ELF-1 (cell line): ENCODE results near the gene SLC46A1.
A peak's percentile ranks its signal among the peaks of the same experiment; 100 is the strongest.
"Not testable (repeated sequence)": the region's sequence is repeated elsewhere in the genome, so short reads cannot be mapped to it uniquely, and the experiment has no call there.

Experiments used
- DNase-seq: peaks from one replicate; pipeline ENCODE4 v3.0.0-alpha.2; 2016; ENCODE audit warnings: low read depth, low spot score

The SLC46A1 gene

GRCh38 chr17:28405632-28406472, at the start of gene SLC46A1:
TSS of gene SLC46A1 (minus strand) at chr17:28406212. CDS start at chr17:28406114, 98 bp downstream.
- peak; percentile 50 for DNase-seq

GRCh38 chr17:28449859-28450258, 43.8 kb upstream of the SLC46A1 start:
- no peak for DNase-seq

DNA sequence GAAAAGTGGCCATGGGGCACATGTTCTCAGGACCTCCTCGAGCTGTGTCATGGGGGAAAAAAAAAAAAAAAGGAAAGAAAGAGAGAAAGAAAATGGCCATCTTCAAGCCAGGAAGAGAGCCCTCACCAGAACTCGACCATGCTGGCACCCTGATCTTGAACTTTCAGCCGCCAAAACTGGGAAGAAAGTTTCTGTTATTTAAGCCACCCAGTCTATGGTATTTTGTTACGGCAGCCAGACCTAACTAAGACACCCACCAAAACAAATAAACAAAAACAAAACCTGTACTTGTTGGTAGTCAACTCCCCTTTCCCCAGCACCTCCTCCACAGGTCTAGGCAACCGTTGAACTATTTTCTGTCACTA, 41.4 kb upstream of the SLC46A1 start:
- DNase-seq, result no peak

GRCh38 chr17:28446716-28447395, 40.8 kb upstream of the SLC46A1 start:
- DNase-seq, result no peak

- no peak for DNase-seq
Measured at GRCh38 chr17:28443901-28444638, 38.1 kb upstream of the SLC46A1 start.

- not testable (repeated sequence) for DNase-seq
Measured at GRCh38 chr17:28434326-28434725, 28.3 kb upstream of the SLC46A1 start.

DNA sequence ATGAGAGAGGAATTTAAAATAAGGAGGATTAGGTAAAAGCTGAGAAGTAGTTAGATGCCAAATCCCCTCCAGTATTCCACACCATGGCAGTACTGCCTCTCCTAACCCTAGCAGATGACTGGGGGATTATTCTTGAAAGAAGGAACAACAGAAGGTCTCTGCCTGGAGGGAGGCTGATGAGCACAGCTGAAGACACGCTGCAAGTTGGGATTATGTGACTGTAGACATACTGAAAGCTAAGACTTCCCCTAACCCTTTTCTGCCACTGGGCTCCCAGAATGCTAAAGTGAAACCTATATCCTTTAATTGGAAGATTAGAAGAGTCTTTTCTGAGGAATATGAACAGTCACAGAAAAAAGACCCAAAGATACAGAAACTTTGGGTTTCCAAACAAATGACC, 27.7 kb upstream of the SLC46A1 start:
- DNase-seq, result no peak

DNA sequence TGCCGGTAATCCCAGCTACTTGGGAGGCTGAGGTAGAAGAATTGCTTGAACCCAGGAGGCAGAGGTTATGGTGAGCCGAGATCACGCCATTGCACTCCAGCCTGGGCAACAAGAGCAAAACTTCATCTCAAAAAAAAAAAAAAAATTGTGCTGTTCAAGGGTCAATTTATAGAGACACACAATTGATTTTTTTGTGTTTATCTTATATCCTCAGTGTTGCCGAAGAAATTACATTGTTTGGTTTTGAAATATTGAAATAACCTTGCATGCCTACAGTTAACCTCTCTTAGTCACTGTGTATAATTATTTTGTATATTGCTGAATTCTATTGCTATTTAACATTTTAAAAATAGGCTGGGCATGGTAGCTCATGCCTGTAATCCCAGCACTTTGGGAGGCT, 22.0 kb upstream of the SLC46A1 start:
- not testable (repeated sequence) for DNase-seq

DNA sequence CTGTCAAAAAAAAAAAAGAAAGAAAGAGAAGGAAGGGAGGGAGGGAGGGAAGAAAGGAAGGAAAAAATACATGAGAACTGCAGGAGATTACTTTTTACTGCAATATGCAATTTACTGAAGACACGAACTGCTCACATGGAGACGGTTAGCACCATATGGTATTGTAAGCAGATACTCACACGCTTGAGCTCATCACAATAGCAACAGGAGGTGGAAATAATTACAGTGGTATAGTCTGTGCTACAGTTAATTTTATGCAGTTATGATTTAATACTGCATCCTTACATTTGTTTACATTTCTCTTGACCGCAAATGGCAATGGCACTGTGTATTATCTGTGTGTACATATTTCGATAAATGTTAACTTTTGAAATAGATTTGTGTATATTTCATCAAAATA, 21.4 kb upstream of the SLC46A1 start:
- DNase-seq, result no peak

DNA sequence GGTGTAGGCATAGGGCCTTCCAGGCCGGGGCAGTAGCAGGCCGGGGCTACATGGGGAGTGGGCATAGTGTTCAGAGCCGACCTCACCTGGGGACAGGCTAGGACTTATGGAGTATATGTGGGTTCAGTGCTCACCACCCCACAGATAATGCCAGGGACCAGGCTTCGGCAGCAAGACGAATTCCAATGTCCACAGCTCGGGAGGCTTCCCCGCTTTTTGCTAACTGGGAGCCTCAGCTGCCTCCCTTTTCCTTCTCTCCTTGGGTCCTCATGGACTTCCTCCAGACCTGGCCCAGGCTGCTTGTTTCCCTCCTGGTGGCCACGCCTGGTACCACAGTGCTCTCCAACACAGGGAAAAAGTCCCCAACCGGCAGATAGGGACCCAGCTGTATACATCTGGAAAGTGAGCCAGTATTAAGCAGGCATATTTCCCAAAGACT, 20.1 kb upstream of the SLC46A1 start:
- peak; percentile 56 for DNase-seq

GRCh38 chr17:28425206-28425605, 19.2 kb upstream of the SLC46A1 start:
- no peak for DNase-seq

DNA sequence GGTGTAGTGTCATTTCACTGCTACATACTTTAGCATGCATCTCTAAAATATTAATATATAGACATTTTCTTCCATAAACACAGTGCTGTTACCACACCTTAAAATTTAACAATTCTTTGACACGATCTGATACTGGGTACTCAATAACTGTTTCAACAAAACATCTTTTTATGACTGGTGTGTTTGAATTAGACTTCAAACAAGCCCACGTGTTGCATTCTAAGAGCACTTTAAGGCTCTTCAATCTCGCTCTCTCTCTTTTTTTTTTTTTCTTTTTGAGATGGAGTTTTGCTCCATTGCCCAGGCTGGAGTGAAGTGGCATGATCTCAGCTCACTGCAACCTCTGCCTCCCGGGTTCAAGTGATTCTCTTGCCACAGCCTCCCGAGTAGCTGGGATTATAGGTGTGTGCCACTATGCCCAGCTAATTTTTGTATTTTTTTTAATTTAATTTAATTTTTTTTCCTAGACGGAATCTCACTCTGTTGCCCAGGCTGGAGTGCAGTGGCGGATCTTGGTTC, 15.8 kb upstream of the SLC46A1 start:
- no peak for DNase-seq

DNA sequence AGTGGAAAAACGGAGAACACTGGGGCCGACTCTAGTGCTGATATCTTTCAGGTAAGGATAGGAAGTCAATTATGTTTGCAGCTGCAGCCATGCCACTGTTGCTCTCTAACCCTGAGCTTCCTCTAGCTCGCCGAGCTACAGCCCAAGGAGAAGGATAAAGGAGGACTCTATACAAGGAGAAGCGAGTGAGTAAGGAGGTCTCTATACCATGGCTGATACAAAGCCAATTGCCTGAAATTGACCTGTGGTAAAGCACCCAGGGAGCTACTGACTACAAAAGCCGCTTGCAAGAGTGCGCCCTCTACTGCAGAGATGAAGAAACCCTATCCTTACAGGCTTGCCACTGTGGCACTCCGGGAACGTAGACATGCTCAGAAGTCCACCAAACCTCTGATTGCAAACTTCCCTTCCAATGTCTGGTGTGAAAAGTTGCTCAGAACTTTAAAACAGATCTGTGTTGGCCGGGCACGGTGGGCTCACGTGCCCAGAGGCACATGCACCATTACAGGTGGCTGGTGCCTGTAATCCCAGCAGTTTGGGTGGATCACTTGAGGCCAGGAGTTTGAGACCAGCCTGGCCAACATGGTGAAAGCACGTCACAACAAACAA, 10.8 kb upstream of the SLC46A1 start:
- peak; percentile 76 for DNase-seq

- DNase-seq, result no peak
Measured at GRCh38 chr17:28415886-28416285, 9.9 kb upstream of the SLC46A1 start.

- no peak for DNase-seq
Measured at GRCh38 chr17:28413804-28414203, 7.8 kb upstream of the SLC46A1 start.

GRCh38 chr17:28412099-28412498, 6.1 kb upstream of the SLC46A1 start:
- no peak for DNase-seq

DNA sequence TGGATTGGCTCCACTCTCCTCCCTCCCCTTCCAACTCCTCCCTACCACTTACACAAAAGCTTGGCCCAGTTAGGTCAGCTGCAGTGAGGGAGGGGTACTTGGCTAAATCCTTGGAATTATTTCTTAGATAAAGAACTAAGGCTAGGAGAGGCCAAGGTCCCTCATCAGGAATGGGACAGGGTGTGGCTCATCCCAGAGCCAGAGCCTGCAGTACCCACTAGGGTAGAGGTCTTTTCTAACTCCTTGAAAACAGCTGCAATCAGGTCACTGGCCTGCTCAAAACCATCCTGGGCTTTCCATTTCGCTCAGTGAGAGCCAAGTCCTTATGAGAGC, 1.9 kb upstream of the SLC46A1 start:
- no peak for DNase-seq

GRCh38 chr17:28407130-28407973, 1.3 kb upstream of the SLC46A1 start:
- peak; percentile 59 for DNase-seq

DNA sequence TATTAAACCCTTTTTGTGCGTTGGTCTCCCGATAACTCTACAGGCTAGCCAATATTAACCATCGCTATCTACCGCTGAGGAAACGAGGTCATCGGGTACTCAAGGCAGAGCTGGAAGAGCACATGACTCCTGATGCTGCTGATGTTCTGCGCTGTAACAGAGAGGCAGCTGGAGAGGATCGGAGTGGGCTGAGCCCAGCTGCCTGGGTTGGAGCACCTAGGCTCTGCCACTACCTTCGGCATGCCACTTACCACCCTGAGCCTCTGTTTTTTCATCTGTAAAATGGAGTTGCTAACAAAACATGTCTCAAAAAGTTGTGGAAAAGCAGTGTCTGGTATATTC, 432 bp upstream of the SLC46A1 start:
- peak; percentile 32 for DNase-seq

DNA sequence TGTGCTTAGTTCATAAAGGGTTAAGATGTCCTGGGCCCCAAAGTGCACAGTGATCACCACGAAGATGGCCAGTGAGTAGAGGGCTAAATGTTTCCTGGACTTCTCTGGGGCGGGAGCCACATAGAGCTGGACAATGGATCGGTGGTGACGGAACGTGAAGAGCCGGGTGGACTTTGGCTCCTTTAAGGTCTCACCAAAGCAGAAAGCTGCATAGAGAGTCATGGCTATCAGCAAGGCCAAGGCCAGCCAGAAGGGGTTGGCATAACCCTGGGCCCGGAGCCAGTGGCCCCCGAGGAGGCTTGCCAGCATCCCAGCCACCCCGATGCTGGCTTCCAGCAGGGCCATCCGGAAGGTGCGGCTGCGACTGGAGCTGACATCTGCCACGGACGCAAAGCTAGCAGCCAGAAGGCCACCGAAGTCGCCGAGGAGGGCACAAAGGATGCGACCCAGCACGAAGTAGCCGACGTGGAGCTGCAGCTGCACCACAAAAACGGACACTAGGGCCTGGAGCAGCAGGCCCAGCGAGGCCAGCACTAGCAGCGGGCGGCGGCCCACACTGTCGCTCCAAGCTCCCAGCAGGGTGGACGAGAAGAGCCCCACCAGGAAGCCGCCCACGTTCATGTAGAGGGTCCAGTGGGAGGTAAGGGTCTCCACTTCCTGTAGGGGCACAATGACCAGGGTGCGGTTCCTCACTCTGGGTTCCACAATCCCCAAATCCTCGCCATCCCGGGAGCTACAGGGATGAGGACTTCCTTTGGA, 1.0 kb downstream of the SLC46A1 start:
- no peak for DNase-seq
